Ishikawa (cell line): ENCODE data around the gene GPER1.

Experiments used
- FOXM1 ChIP-seq: IDR thresholded peaks from 2 replicates; pipeline ENCODE4 v1.6.1; 2012; ENCODE audit warnings: low read depth, borderline replicate concordance
- TAF1 ChIP-seq: IDR thresholded peaks from 2 replicates; pipeline ENCODE4 v1.6.1; 2012; ENCODE audit warnings: low read depth, mild to moderate bottlenecking
- TEAD4 ChIP-seq: IDR thresholded peaks from 2 replicates; pipeline ENCODE4 v1.6.1; 2012

- TF ChIP-seq TAF1 (no peak), TEAD4 (no peak), FOXM1 (no peak)
Observed at GRCh38 chr7:1114088-1114487, 26.2 kb downstream of the GPER1 start.
